Neural progenitor cell (in vitro differentiated cells): ENCODE data around the gene PSMD13.

Source experiments
- EZH2phosphoT487 ChIP-seq: fragments of 200-600 bp; sonication (generic); IDR thresholded peaks from 2 replicates; pipeline ENCODE4 v1.6.1; 2017; ENCODE audit warnings: antibody characterized with exemption
- TF ChIP-seq, protein P1 (sequence below): fragments of 200-600 bp; sonication (generic); IDR thresholded peaks from 2 replicates; pipeline ENCODE4 v1.5.1; 2017; ENCODE audit warnings: antibody characterized with exemption, mild to moderate bottlenecking

DNA sequence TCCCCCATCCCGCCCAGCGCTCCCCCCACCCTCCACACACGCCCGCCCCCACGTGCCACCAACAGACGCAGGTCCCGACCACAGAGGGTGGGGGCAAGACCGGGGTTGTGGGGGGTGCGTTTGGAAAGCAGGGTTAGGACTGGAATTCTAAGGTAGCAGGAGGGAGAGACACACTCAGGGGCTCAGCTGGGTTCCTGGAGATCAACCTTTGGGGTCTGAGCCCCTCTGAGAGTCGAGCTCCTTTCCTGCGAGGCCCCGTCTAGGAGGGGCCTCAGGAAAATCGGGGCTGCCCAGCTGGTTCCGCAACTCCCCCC is 52.6 kb downstream of the PSMD13 start:
- TF ChIP-seq, protein P1, sequence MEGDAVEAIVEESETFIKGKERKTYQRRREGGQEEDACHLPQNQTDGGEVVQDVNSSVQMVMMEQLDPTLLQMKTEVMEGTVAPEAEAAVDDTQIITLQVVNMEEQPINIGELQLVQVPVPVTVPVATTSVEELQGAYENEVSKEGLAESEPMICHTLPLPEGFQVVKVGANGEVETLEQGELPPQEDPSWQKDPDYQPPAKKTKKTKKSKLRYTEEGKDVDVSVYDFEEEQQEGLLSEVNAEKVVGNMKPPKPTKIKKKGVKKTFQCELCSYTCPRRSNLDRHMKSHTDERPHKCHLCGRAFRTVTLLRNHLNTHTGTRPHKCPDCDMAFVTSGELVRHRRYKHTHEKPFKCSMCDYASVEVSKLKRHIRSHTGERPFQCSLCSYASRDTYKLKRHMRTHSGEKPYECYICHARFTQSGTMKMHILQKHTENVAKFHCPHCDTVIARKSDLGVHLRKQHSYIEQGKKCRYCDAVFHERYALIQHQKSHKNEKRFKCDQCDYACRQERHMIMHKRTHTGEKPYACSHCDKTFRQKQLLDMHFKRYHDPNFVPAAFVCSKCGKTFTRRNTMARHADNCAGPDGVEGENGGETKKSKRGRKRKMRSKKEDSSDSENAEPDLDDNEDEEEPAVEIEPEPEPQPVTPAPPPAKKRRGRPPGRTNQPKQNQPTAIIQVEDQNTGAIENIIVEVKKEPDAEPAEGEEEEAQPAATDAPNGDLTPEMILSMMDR = no peak
- no peak for TF ChIP-seq EZH2phosphoT487
